ENCODE data around the gene LYPD1. TPM values are rescaled to one million over a fixed set of nuclear protein-coding genes. Genes with fewer than 3 reads are reported as not detected.

LYPD1 gene
- polyA plus RNA-seq, 1 of the 3 experiments (the other 2 are of a cell fraction), result 5.4 TPM

- Histone ChIP-seq H3K27me3 (ENCODE audit: insufficient read depth) (no peaks in the 10 kb centered on the region), H3K4me3 (ENCODE audit: low read depth in 2 of 2, low read length in 1 of 2) (no peak overlapping the region), H3K27ac (ENCODE audit: low read depth in 2 of 2, low read length in 1 of 2) (no peak overlapping the region), H3K9me2 (no peaks in the 10 kb centered on the region), H3K4me1 (ENCODE audit: control insufficient read depth in 1 of 2, insufficient read depth in 2 of 2, low read depth in 1 of 2, low read length in 1 of 2) (peaks cover 0 to 22% of the 10 kb centered on the region in 2 experiments; a peak in 1 of 4 replicates), H3F3A (replicated peaks; ENCODE audit: insufficient read depth) (no peaks in the 10 kb centered on the region), H3K9ac (no peak overlapping the region), H3K9me3 (no peaks in the 10 kb centered on the region), H3K36me3 (replicated peaks in 1 of 2; ENCODE audit: control insufficient read depth in 1 of 2, insufficient read depth in 2 of 2, low read length in 1 of 2) (peaks cover 0 to 13% of the 10 kb centered on the region in 2 experiments), H3K4me2 (no peak overlapping the region), H4K20me1 (ENCODE audit: insufficient read depth) (no peaks in the 10 kb centered on the region), H2AFZ (ENCODE audit: low read depth) (no peak overlapping the region), H3K79me2 (ENCODE audit: insufficient read depth) (no peaks in the 10 kb centered on the region; the same call in 1 of the 2 replicates)
- ChIA-PET CTCF (interaction anchor here (1.1 to 3.9 kb wide), 3 partner anchors 11 to 896 kb away, joined by 3 to 21 read pairs (median 9); no protein-coding TSS in a partner anchor), POLR2A (no interaction called here)
- 82% methylated on average over 4 of the region's 4 CpGs for WGBS (ENCODE audit: low lambda C conversion rate)
- DNase-seq, result no peak
- TF ChIP-seq IRF3 (IDR thresholded peaks at IDR 0.05; ENCODE audit: low read depth, low read length) (no peak), PBX3 (IDR thresholded peaks at IDR 0.05) (no peak), YY1 (IDR thresholded peaks at IDR 0.05; ENCODE audit: low read depth) (no peak)
These were observed 4.4 kb downstream of the LYPD1 start for GRCh38 chr2:132665401-132666140.

- DNase-seq, result no peak
- no peak overlapping the region for H3K4me3 ChIP-seq (ENCODE audit: low read depth in 2 of 2, low read length in 1 of 2)
- no peaks in the 10 kb centered on the region; the same call in 1 of the 2 replicates for H3K79me2 ChIP-seq (ENCODE audit: insufficient read depth)
- ChIA-PET CTCF (interaction anchor here (1.8 to 3.9 kb wide), 3 partner anchors 12 to 507 kb away, joined by 6 to 21 read pairs (median 9); no protein-coding TSS in a partner anchor), POLR2A (no interaction called here)
- TF ChIP-seq POLR2AphosphoS5 (IDR thresholded peaks at IDR 0.05; ENCODE audit: low read depth, low read length), result no peak
- TF ChIP-seq GATA2 (CRISPR knock-in tag; IDR thresholded peaks at IDR 0.05), result no peak
- TF ChIP-seq TCF12 (IDR thresholded peaks at IDR 0.05), result no peak
- no peaks in the 10 kb centered on the region for H4K20me1 ChIP-seq (ENCODE audit: insufficient read depth)
- no peaks in the 10 kb centered on the region for H3K27me3 ChIP-seq (ENCODE audit: insufficient read depth)
- no peaks in the 10 kb centered on the region for H3K9me2 ChIP-seq
- no peak overlapping the region for H3K4me2 ChIP-seq
- peak overlapping the region in 1 of 2 experiments; percentile 50; a peak in 1 of 4 replicates for H3K27ac ChIP-seq (ENCODE audit: low read depth in 2 of 2, low read length in 1 of 2)
- H2AFZ ChIP-seq (ENCODE audit: low read depth), result no peak overlapping the region
- H3F3A ChIP-seq (replicated peaks; ENCODE audit: insufficient read depth), result no peaks in the 10 kb centered on the region
- H3K9ac ChIP-seq, result no peak overlapping the region
- H3K4me1 ChIP-seq (ENCODE audit: control insufficient read depth in 1 of 2, insufficient read depth in 2 of 2, low read depth in 1 of 2, low read length in 1 of 2), result peaks cover 0 to 9% of the 10 kb centered on the region in 2 experiments; a peak in 1 of 4 replicates
- WGBS (ENCODE audit: low lambda C conversion rate), result 74% methylated on average over 2 of the region's 2 CpGs
- H3K9me3 ChIP-seq, result no peaks in the 10 kb centered on the region
- peaks cover 0 to 13% of the 10 kb centered on the region in 2 experiments for H3K36me3 ChIP-seq (replicated peaks in 1 of 2; ENCODE audit: control insufficient read depth in 1 of 2, insufficient read depth in 2 of 2, low read length in 1 of 2)
These were observed 5.9 kb downstream of the LYPD1 start for GRCh38 chr2:132664096-132664495.

- Histone ChIP-seq H3K9ac (no peak overlapping the region), H3K4me1 (ENCODE audit: control insufficient read depth in 1 of 2, insufficient read depth in 2 of 2, low read depth in 1 of 2, low read length in 1 of 2) (no peaks in the 10 kb centered on the region), H2AFZ (ENCODE audit: low read depth) (no peak overlapping the region), H3K36me3 (replicated peaks in 1 of 2; ENCODE audit: control insufficient read depth in 1 of 2, insufficient read depth in 2 of 2, low read length in 1 of 2) (peaks cover 0 to 22% of the 10 kb centered on the region in 2 experiments), H4K20me1 (ENCODE audit: insufficient read depth) (no peaks in the 10 kb centered on the region), H3K9me2 (no peaks in the 10 kb centered on the region), H3K27ac (ENCODE audit: low read depth in 2 of 2, low read length in 1 of 2) (no peak overlapping the region; a peak in 1 of 4 replicates), H3K4me3 (ENCODE audit: low read depth in 2 of 2, low read length in 1 of 2) (no peak overlapping the region), H3K9me3 (no peaks in the 10 kb centered on the region), H3K27me3 (ENCODE audit: insufficient read depth) (no peaks in the 10 kb centered on the region), H3K4me2 (no peak overlapping the region), H3K79me2 (ENCODE audit: insufficient read depth) (no peaks in the 10 kb centered on the region; the same call in 1 of the 2 replicates), H3F3A (replicated peaks; ENCODE audit: insufficient read depth) (no peaks in the 10 kb centered on the region)
- 68% methylated on average over 3 of the region's 3 CpGs for WGBS (ENCODE audit: low lambda C conversion rate)
- ChIA-PET POLR2A (no interaction called here), CTCF (interaction anchor here (0.6 to 3.9 kb wide), 3 partner anchors 11 to 898 kb away, joined by 3 to 21 read pairs (median 3); no protein-coding TSS in a partner anchor)
- DNase-seq, result no peak
- TF ChIP-seq USF2 (IDR thresholded peaks at IDR 0.05; ENCODE audit: borderline replicate concordance, low read depth, low read length) (no peak), NRF1 (IDR thresholded peaks at IDR 0.05; ENCODE audit: low read depth, low read length) (no peak), GABPA (IDR thresholded peaks at IDR 0.05; ENCODE audit: low read depth) (no peak), EP300 (IDR thresholded peaks at IDR 0.05; ENCODE audit: borderline replicate concordance in 1 of 2, low read depth in 1 of 2, low read length in 1 of 2) (no peak), GATA2 (CRISPR knock-in tag; IDR thresholded peaks at IDR 0.05) (no peak), RXRA (IDR thresholded peaks at IDR 0.05; ENCODE audit: borderline replicate concordance, low read depth) (no peak), FOXJ3 (CRISPR knock-in tag; IDR thresholded peaks at IDR 0.05) (no peak), TCF12 (IDR thresholded peaks at IDR 0.05) (no peak), USF1 (IDR thresholded peaks at IDR 0.05; ENCODE audit: borderline replicate concordance, low read depth) (no peak), NFIC (IDR thresholded peaks at IDR 0.05; ENCODE audit: borderline replicate concordance) (no peak), RFX5 (IDR thresholded peaks at IDR 0.05; ENCODE audit: low read length) (no peak), JUND (IDR thresholded peaks at IDR 0.05) (no peak), YY1 (IDR thresholded peaks at IDR 0.05; ENCODE audit: low read depth) (no peak), POLR2AphosphoS5 (IDR thresholded peaks at IDR 0.05; ENCODE audit: low read depth, low read length) (no peak), SIN3A (IDR thresholded peaks at IDR 0.05; ENCODE audit: borderline replicate concordance, low read depth, low read length) (no peak)
These were observed 7.3 kb downstream of the LYPD1 start for GRCh38 chr2:132662732-132663131.
